Progenitor cell of endocrine pancreas (in vitro differentiated cells): Measurements from ENCODE around the gene ADAM33. TPM values are rescaled to one million over a fixed set of nuclear protein-coding genes. Genes with fewer than 3 reads are reported as not detected.

Experiments used
- DNase-seq: peaks from one replicate; pipeline ENCODE4 v3.0.0; 2021; ENCODE audit warnings: low spot score; ENCODE audit not compliant: unreplicated experiment
- H3K27ac Mint-ChIP-seq: 2 replicates; pipeline ENCODE4 v1.8.0; 2021; ENCODE audit warnings: mild to moderate bottlenecking, moderate library complexity, mixed read lengths
- H3K27me3 Mint-ChIP-seq: 2 replicates; pipeline ENCODE4 v1.8.0; 2021; ENCODE audit warnings: mixed read lengths
- H3K36me3 Mint-ChIP-seq: 2 replicates; pipeline ENCODE4 v1.8.0; 2022; ENCODE audit warnings: mixed read lengths; ENCODE audit not compliant: insufficient read depth
- H3K4me1 Mint-ChIP-seq: 2 replicates; pipeline ENCODE4 v1.8.0; 2021; ENCODE audit warnings: low read depth, mixed read lengths
- H3K4me3 Mint-ChIP-seq: 2 replicates; pipeline ENCODE4 v1.8.0; 2021; ENCODE audit warnings: low read depth, mild to moderate bottlenecking, moderate library complexity, mixed read lengths
- H3K9me3 Mint-ChIP-seq: 2 replicates; pipeline ENCODE4 v1.8.0; 2021; ENCODE audit warnings: low read depth, mixed read lengths
- CTCF ChIP-seq: fragments of 200-600 bp; sonication (generic); IDR thresholded peaks from one replicate; pipeline ENCODE4 v1.5.0; 2021; ENCODE audit warnings: antibody characterized with exemption, mild to moderate bottlenecking; ENCODE audit not compliant: unreplicated experiment
- total RNA-seq: library from RNA; stranded (reverse); gene quantifications from 2 replicates; pipeline ENCODE4 v1.2.1, GENCODE V29; 2021

ADAM33 gene
- total RNA-seq, 1 donor from 2014 or later, result 0.67 TPM

GRCh38 chr20:3720626-3721025 lies 38.8 kb upstream of the ADAM33 start:
- no peak for TF ChIP-seq CTCF
- no peaks in the 10 kb centered on the region for H3K36me3 Mint-ChIP-seq
- no peak overlapping the region for H3K4me3 Mint-ChIP-seq
- H3K27ac Mint-ChIP-seq, result no peak overlapping the region
- no peaks in the 10 kb centered on the region for H3K9me3 Mint-ChIP-seq
- no peaks in the 10 kb centered on the region for H3K4me1 Mint-ChIP-seq
- peaks cover 32% of the 10 kb centered on the region for H3K27me3 Mint-ChIP-seq
- DNase-seq, result no peak

DNA sequence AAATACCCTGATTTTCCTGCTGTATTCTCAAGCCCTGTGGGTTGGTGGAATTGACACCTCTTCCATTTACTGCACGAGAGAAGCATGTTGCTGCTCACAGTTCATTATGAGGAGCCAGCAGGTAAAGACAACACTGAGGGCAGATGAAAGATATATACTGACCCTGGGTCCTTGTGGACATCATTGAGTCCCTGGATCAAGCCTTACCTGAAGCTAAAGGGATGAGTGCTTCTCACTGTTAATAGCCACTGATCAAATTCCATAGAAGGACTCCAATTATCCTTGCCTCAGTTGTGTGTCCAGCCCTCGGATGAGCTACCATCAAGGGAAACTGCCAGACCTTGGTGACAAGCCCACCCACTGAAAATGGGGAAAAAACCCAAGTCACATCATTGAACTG lies 38.3 kb upstream of the ADAM33 start:
- Mint-ChIP-seq H3K27ac (no peak overlapping the region), H3K36me3 (no peaks in the 10 kb centered on the region), H3K4me1 (no peaks in the 10 kb centered on the region), H3K27me3 (peaks cover 32% of the 10 kb centered on the region), H3K4me3 (no peak overlapping the region), H3K9me3 (no peaks in the 10 kb centered on the region)
- TF ChIP-seq CTCF, result no peak
- DNase-seq, result no peak

GRCh38 chr20:3719046-3719445 lies 37.2 kb upstream of the ADAM33 start:
- Mint-ChIP-seq H3K27ac (no peak overlapping the region), H3K4me3 (no peak overlapping the region), H3K27me3 (peaks cover 25% of the 10 kb centered on the region)

DNA sequence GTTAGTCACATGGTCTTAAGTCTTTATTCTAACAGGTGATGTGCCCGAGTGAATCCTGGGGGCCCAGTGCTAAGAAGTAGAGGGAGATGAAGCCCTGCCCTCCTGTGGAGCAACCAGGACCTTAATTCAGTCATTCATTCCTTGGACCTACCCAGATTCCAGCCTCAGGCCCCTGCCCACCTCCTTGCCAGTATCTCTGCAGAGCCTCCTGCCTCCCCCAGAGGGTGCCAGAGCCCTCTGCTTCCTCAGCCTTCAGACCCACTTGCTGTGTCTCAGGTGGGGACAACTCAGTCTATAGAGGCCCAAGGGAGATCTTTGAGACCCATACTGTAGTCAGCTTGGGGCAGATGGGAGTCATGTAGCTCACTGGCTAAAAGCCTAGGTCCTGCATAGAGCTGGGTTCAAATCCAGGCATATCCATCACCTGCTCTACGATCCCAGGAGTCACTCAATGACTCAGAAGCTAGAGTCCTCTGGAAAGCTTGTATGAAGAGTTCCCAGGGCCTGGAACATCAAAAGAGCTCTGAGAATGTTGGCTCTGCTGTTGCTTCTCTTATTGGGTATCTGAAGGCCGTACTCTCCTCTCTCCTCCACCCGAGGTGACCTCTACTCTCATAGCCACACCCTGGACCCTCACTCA lies 34.5 kb upstream of the ADAM33 start:
- Mint-ChIP-seq H3K9me3 (no peaks in the 10 kb centered on the region), H3K4me3 (no peak overlapping the region), H3K27me3 (peaks cover 21% of the 10 kb centered on the region), H3K4me1 (no peaks in the 10 kb centered on the region), H3K36me3 (no peaks in the 10 kb centered on the region), H3K27ac (no peak overlapping the region)
- peak; percentile 74 for TF ChIP-seq CTCF
- DNase-seq, result peak; percentile 25

More at GRCh38 chr20:3719046-3719445, 37.2 kb upstream of the ADAM33 start:
- Mint-ChIP-seq H3K4me1 (no peaks in the 10 kb centered on the region), H3K36me3 (no peaks in the 10 kb centered on the region), H3K9me3 (no peaks in the 10 kb centered on the region)
- DNase-seq, result no peak
- TF ChIP-seq CTCF, result no peak

DNA sequence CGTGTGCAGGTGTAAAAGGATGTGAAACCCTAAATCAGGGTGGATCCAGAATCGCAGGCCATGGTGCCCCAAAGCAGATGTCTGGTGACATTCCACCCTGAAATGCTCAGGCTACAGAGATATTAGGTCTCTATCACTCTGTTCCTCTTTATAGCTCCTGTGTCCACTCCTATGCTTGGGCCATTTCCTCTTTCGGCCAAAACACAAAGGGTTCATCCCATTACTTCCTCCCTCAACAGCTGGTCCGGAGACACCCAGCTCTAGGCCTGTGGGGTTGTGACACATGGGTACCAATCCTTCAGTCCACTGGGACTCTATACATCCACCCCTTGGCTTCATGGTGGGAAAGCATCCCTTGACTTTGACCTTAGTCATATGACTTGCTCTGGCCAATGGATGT lies 32.3 kb upstream of the ADAM33 start:
- Mint-ChIP-seq H3K27me3 (peaks cover 6% of the 10 kb centered on the region), H3K4me1 (peaks cover 2% of the 10 kb centered on the region), H3K27ac (no peak overlapping the region), H3K9me3 (no peaks in the 10 kb centered on the region), H3K4me3 (no peak overlapping the region), H3K36me3 (no peaks in the 10 kb centered on the region)
- TF ChIP-seq CTCF, result no peak
- DNase-seq, result no peak
